ENCODE results near the gene UTF1.

- no peak for TF ChIP-seq POLR2A (IDR thresholded peaks at IDR 0.05)
- TF ChIP-seq CTCF (IDR thresholded peaks at IDR 0.05), result no peak
These were observed 5.2 kb upstream of the UTF1 start for GRCh38 chr10:133224756-133225372.
